Activated T-helper 2 cell treated with anti-CD3 and anti-CD28 coated beads, Interferon-gamma antibody, Interleukin-2, Interleukin-4, amounts not matched to agents 10 μg/mL and 5 μg/mL and 100 μg/mL, durations not matched to agents 14 hours and 24 hours and 36 hours (primary cell): ENCODE measurements around the gene PRR33. TPM values are rescaled to one million over a fixed set of nuclear protein-coding genes. Genes with fewer than 3 reads are reported as not detected.
"Not testable (repeated sequence)": the region's sequence is repeated elsewhere in the genome, so short reads cannot be mapped to it uniquely, and the experiment has no call there.

Source experiments
- DNase-seq: peaks from one replicate; pipeline ENCODE4 v3.0.0; 2021; ENCODE audit warnings: low spot score
- H3K27ac Mint-ChIP-seq: one replicate; pipeline ENCODE4 v1.8.0; 2021; ENCODE audit warnings: mixed read lengths
- H3K27me3 Mint-ChIP-seq: one replicate; pipeline ENCODE4 v1.8.0; 2021; ENCODE audit warnings: low read depth, mixed read lengths
- H3K36me3 Mint-ChIP-seq: one replicate; pipeline ENCODE4 v1.8.0; 2021; ENCODE audit warnings: low read depth, mixed read lengths
- H3K4me1 Mint-ChIP-seq: one replicate; pipeline ENCODE4 v1.8.0; 2021; ENCODE audit warnings: low read depth, mixed read lengths
- H3K4me3 Mint-ChIP-seq: one replicate; pipeline ENCODE4 v1.8.0; 2021; ENCODE audit warnings: low read depth, mild to moderate bottlenecking, moderate library complexity, mixed read lengths
- H3K9me3 Mint-ChIP-seq: one replicate; pipeline ENCODE4 v1.8.0; 2021; ENCODE audit warnings: mixed read lengths
- intact Hi-C: fragments of 100-400 bp; cut with micrococcal nuclease; formaldehyde crosslinking; loops from one replicate; pipeline ENCODE4 v1.15.1; 2023
- total RNA-seq: library from RNA; stranded (reverse); gene quantifications from 2 replicates; pipeline ENCODE4 v1.2.3, GENCODE V29; 2022

Gene PRR33
- total RNA-seq, 1 donor from 2014 or later = 0.05 TPM

DNA sequence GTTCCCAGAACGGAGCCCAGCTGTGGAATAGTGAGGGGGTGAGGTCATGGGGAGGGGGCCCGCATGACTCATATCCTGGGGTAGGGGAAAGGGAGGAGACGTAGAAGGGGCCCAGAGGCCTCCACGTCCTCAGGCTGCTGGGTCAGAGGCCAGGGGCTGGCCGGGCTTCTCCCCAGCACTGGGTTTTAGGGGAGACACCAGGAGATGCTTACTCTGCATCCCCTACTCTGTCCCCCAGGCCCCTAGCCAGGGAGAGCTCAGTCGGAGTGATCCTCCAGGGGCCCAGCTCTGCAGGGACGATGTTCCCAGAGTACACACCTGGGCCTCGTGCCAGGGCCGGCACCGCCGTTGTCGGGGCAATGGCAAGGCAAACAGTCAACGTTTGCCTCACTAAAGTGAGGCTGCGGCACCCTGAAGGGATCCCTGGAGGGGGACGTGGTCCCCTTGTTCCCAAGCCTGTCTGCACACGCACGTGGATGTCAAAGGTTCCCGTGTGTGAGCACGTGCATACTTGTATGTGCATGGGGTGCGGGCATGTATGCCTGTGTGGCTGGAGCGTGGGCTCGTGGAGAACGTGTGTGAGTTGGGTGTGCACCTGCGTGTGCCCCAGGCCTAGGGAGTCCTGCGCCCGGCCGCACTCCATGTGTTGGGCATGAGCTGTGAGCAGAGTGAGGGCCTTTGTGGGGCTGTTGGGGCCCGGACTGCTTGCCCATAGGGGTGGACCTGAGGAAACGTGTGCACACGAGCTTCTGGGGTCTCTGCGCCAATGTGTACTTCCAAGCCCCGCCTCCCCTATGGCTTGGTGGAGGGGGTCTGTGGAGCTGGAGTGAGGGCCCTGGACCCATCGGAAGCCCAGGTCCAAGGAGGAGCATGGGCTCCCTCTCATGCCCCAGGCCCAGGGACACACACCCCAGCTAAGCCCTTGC is 14.2 kb downstream of the PRR33 start:
- DNase-seq = no peak
- H3K27ac Mint-ChIP-seq = no peak overlapping the region
- H3K27me3 Mint-ChIP-seq = no peaks in the 10 kb centered on the region
- H3K36me3 Mint-ChIP-seq = peaks cover 3% of the 10 kb centered on the region
- H3K9me3 Mint-ChIP-seq = no peaks in the 10 kb centered on the region
- no peak overlapping the region for H3K4me3 Mint-ChIP-seq
- intact Hi-C loops = no loop called here
- H3K4me1 Mint-ChIP-seq = peaks cover 8% of the 10 kb centered on the region

DNA sequence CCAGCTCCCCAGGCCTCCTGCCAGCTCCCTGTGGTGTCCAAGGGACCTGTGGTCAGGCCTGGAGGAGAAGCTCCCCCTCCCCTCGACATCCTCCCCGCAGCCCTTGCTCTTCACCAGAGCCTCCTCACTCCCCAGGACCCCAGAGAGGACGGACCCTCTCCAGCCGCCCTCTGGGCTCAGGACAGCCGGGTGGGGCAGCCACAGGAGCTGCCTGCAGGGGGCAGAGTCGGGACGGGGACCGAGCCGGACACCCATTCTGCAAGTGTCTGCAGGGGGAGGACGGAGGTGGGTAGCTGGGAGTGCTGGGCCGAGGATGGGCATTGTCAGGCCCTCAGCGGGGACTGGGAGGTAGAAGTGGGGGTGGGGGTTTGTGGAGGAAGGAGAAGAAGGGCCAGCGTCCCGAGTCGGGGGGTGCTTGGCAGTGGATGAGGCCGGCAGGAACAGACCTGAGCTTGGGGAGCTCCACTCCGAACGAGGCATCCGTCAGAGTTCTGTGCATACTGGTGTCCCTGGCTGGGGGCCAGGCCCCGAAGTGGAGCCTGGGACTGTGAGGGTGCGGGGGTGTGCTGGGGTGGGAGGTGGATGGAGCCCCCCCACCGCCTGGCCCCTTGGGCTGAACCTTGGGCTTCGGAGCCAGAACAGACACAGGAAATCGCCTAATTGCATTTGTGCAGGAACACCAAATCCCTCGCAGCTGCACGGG is 15.2 kb downstream of the PRR33 start:
- Mint-ChIP-seq H3K4me1 (peaks cover 12% of the 10 kb centered on the region), H3K27ac (no peak overlapping the region), H3K27me3 (no peaks in the 10 kb centered on the region), H3K4me3 (no peak overlapping the region), H3K9me3 (no peaks in the 10 kb centered on the region), H3K36me3 (peaks cover 3% of the 10 kb centered on the region)
- no peak for DNase-seq
- intact Hi-C loops = no loop called here

DNA sequence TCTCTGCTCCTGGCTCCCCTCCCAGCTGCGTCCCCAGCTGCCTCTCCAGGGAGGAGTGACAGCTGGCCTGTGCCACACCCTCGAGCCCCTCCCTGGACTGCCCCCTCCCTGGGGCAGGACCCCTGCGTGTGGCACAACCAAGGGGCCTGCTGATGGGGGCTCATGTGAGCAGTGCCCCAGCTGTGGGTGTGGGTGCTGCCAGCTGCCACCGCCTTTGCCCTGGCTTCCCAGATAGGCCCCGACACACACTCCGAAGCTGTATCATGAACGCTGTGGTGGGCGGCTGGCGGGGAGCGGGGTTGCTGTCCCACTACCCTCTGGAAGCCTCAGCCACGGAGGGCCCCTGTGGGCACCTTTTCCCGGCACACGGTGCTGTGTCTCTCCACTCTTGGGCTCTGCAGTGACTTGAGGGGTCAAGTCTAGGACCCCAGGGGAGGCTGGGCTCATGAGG is 15.8 kb downstream of the PRR33 start:
- DNase-seq, intact Hi-C loops, H3K27ac Mint-ChIP-seq, H3K36me3 Mint-ChIP-seq, H3K9me3 Mint-ChIP-seq, H3K27me3 Mint-ChIP-seq, H3K4me3 Mint-ChIP-seq: not testable (repeated sequence)
- peaks cover 14% of the 10 kb centered on the region for H3K4me1 Mint-ChIP-seq

DNA sequence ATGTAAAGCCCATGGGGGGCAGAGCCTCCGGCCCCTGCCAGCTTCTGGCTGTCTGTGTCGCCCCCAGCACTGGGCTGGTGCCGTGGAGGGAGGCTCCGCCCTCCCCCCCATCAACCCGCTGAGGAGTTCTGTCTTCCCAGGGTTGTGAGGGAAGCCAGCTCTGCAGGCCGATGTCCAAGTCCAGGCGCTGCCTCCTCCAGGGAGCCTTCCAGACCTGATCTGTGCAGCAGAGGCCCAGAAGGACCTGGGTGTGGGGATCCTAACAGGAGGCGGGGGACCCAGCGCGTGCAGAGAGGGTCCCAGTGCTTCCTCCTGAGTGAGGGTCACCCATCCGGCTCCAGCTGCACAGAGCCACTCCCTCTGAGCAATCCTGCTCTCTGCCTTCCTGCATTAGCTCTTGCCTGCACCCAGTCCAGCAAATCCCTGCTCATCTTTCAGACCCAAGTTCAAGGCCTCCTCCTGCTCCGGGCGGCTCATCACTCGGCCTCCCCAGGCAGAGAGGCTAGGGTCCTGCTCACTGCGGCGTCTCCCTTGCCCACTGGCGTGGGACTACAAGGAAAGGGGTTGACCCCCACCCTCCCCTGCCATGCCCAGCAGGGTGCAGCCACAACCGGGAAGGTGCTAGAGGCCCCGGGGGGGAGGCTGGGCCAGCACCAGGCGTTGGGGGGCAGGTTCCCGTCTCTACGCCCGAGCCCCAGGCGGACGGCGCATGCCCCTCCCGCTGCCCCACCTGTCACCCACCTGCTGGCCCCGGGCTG is 16.4 kb downstream of the PRR33 start:
- H3K27ac Mint-ChIP-seq = no peak overlapping the region
- H3K36me3 Mint-ChIP-seq = peaks cover 6% of the 10 kb centered on the region
- no peak for DNase-seq
- H3K9me3 Mint-ChIP-seq = no peaks in the 10 kb centered on the region
- H3K4me1 Mint-ChIP-seq = peaks cover 16% of the 10 kb centered on the region
- intact Hi-C loops = no loop called here
- no peaks in the 10 kb centered on the region for H3K27me3 Mint-ChIP-seq
- H3K4me3 Mint-ChIP-seq = no peak overlapping the region

DNA sequence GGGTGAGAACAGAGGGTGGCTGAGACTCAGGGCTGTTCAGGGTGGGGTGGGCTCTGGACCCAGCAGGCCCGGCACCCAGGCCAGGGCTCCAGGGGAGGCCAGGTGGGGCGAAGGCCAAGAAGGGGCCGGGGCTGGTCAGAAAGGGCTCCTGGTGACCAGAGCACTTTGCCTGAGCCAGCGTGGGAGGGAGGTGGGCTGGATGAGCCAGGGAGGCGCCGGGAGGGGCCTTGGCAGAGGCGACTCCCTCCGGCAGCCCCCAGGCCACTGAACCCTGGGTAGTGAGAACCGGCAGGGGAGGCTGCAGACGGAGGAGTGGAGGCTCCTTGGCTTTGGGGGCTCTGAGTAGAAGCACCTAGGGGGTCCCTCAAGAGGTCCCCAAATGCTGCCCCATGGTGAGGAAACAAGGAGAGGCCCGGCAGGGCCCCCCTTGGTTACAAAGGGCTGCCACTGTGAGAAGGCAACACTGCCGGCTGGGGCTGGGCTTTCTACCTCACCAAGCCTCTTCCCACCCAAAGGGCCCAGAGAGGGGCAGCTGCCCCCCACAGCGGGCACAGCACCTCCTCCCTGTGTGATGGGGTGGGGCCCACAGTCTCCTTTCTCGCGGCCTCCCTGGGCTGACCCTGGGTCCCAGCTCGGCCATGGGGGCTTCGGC is 17.1 kb downstream of the PRR33 start:
- H3K36me3 Mint-ChIP-seq, H3K4me3 Mint-ChIP-seq, intact Hi-C loops, DNase-seq, H3K9me3 Mint-ChIP-seq, H3K27ac Mint-ChIP-seq, H3K27me3 Mint-ChIP-seq: not testable (repeated sequence)
- H3K4me1 Mint-ChIP-seq = peaks cover 15% of the 10 kb centered on the region

DNA sequence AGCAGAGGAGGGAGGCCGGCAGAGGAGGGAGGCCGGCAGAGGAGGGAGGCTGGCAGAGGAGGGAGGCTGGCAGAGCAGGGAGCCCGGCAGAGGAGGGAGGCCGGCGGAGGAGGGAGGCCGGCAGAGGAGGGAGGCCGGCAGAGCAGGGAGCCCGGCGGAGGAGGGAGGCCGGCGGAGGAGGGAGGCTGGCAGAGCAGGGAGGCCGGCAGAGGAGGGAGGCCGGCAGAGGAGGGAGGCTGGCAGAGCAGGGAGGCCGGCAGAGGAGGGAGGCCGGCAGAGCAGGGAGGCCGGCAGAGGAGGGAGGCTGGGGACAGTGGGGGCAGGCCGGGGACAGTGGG is 17.9 kb downstream of the PRR33 start:
- Mint-ChIP-seq H3K4me1 (peaks cover 21% of the 10 kb centered on the region), H3K36me3 (peaks cover 15% of the 10 kb centered on the region)
- H3K27ac Mint-ChIP-seq, H3K4me3 Mint-ChIP-seq, DNase-seq, H3K9me3 Mint-ChIP-seq, intact Hi-C loops, H3K27me3 Mint-ChIP-seq: not testable (repeated sequence)

DNA sequence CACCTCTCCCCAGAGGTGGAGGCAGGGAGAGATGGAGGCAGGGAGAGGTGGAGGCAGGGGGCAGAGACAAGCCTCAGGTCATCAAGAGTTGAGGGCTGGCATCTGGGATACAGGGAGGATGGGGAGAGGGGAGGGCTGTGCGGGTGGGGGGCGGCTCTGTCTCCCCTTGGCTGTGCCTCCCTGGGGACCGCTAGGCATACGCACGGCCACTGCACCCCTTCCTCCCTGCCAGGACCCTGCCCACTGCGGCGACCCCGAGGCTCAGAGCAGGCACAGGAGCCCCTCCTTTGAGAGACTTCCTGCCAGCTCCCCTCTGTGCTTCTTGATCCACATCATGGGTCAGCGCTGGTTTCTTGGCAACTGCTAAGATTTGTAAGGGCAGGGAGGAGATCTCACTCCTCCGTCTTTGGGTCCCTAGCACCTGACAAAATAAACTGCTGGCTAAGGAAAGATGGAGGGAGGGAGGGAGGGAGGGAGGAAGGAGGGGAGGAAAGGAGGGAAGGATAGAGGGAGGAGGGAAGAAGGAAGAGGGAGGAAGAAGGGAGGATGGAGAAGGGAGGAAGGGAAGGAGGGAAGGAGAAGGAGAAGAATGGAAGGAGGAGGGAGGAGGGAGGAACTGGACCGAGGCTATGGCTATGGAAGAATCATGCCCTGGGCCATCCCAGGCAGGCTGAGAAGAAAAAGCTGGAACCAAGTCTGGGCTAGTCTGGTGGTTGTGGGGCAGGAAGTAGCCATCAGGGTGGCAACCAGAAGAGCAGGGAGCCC is 18.5 kb downstream of the PRR33 start:
- peaks cover 21% of the 10 kb centered on the region for H3K4me1 Mint-ChIP-seq
- H3K4me3 Mint-ChIP-seq = no peak overlapping the region
- H3K27ac Mint-ChIP-seq = no peak overlapping the region
- H3K27me3 Mint-ChIP-seq = no peaks in the 10 kb centered on the region
- H3K9me3 Mint-ChIP-seq = no peaks in the 10 kb centered on the region
- intact Hi-C loops = no loop called here
- DNase-seq = no peak
- H3K36me3 Mint-ChIP-seq = peaks cover 15% of the 10 kb centered on the region

DNA sequence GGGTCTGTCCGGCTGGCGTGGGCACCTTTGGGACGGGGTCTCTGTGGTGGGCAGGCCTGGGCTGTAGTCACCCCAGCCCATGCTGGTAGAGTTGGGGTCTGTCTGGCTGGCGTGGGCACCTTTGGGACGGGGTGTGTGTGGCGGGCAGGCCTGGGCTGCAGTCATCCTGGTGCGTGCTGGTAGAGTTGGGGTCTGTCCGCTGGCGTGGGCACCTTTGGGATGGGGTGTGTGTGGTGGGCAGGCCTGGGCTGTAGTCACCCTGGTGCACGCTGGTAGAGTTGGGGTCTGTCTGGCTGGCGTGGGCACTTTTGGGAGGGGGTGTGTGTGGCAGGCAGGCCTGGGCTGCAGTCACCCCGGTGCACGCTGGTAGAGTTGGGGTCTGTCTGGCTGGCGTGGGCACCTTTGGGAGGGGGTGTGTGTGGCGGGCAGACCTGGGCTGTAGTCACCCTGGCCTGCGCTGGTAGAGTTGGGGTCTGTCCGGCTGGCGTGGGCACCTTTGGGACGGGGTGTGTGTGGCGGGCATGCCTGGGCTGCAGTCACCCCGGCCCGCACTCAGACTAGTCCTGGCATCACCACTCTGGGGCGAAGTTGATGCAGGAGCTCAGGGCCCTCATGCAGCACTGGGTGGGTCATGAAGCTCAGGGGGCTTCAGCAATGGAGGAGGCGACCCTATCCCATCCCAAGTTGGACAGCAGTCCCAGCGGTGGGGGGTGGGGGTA is 19.3 kb downstream of the PRR33 start:
- intact Hi-C loops = no loop called here
- Mint-ChIP-seq H3K4me3 (no peak overlapping the region), H3K27me3 (no peaks in the 10 kb centered on the region), H3K36me3 (peaks cover 15% of the 10 kb centered on the region), H3K4me1 (peaks cover 21% of the 10 kb centered on the region), H3K9me3 (no peaks in the 10 kb centered on the region), H3K27ac (no peak overlapping the region)
- DNase-seq = no peak

DNA sequence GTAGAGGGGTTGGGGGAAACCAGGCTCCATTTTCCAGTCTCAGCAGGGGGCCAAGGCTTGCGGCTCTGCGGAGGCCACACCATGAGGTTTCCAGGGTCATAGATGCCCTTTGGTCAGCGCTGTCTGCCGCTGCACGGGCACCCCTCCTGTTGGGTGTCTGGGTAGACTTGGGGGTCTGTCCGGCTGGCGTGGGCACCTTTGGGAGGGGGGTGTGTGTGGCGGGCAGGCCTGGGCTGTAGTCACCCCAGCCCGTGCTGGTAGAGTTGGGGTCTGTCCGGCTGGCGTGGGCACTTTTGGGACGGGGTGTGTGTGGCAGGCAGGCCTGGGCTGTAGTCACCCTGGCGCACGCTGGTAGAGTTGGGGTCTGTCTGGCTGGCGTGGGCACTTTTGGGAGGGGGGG is 20.2 kb downstream of the PRR33 start:
- Mint-ChIP-seq H3K4me1 (peaks cover 21% of the 10 kb centered on the region), H3K4me3 (no peak overlapping the region), H3K36me3 (peaks cover 15% of the 10 kb centered on the region), H3K9me3 (no peaks in the 10 kb centered on the region), H3K27ac (no peak overlapping the region), H3K27me3 (no peaks in the 10 kb centered on the region)
- intact Hi-C loops = loop anchor here (2.0 kb wide), 1 partner anchor 19 kb away; the partner anchor contains the start of gene LSP1
- DNase-seq = no peak

DNA sequence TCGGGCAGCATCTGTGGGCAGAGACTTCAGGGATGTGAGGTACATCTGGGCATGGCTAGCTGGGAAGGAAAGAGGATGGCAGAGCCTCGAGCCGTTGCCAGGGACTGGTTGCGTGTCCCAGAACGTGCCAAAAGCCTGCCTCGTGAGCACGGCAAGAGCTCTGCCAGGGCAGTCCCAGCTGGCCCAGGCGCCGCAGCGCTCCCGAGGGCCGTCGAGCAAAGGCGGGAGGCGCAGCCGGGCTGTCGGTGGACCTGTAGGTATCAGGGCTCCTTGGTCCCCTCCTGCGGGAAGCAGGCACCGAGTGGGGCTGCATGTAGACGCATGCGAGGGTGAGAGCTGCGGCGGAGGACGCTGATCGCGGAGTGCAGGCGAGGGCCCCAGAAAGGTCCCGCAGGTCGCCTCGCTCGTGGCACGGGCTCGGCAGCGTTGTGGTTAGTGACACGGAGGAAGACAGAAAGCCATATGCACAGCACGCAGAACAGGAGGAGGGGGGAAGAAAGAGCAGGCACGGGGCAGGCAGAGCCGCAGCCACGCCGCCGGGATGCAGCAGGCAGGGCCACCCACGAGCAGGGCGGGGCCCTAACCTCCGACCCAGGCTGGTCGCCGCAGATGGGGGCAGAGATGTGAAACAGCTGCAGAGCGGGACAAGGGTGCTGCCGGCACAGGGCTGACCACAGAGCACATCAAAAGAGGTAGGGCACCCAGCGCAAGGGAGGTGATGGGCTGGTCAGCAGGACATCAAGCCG is 20.8 kb downstream of the PRR33 start:
- DNase-seq = no peak
- H3K27ac Mint-ChIP-seq = peak overlapping the region; percentile 58
- H3K4me1 Mint-ChIP-seq = peaks cover 21% of the 10 kb centered on the region
- intact Hi-C loops = loop anchor here (2.0 kb wide), 1 partner anchor 18 kb away; the partner anchor contains the start of gene LSP1
- H3K4me3 Mint-ChIP-seq = no peak overlapping the region
- H3K27me3 Mint-ChIP-seq = no peaks in the 10 kb centered on the region
- H3K9me3 Mint-ChIP-seq = no peaks in the 10 kb centered on the region
- H3K36me3 Mint-ChIP-seq = peaks cover 18% of the 10 kb centered on the region

DNA sequence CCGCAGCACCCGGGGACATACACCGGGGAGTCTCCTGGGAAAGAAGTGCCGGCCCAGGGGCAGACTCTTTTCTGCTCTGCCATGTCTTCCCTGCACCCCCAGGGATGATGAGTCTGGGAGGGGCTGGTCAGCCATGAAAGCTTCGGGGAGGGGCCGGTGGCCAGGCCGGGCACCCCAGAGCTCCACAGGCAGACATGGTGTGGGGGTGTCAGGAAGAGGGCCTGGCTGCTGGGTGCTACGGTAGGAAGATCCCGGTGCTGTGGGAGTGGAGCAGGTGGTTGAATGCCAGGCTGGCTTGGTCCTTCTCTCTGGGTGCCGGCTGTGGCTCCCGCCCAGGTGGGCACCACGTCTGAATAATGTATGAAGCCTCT is 21.4 kb downstream of the PRR33 start:
- peak overlapping the region; percentile 58 for H3K27ac Mint-ChIP-seq

More for the DNA sequence above, 21.4 kb downstream of the PRR33 start:
- no peak overlapping the region for H3K4me3 Mint-ChIP-seq
- peaks cover 23% of the 10 kb centered on the region for H3K36me3 Mint-ChIP-seq
- intact Hi-C loops = loop anchor here (2.0 kb wide), 1 partner anchor 18 kb away; the partner anchor contains the start of gene LSP1
- H3K9me3 Mint-ChIP-seq = no peaks in the 10 kb centered on the region
- H3K4me1 Mint-ChIP-seq = peaks cover 22% of the 10 kb centered on the region
- H3K27me3 Mint-ChIP-seq = no peaks in the 10 kb centered on the region
- no peak for DNase-seq
